ENCODE measurements around the gene USP47. TPM values are rescaled to one million over a fixed set of nuclear protein-coding genes. Genes with fewer than 3 reads are reported as not detected.

USP47 gene, protein sequence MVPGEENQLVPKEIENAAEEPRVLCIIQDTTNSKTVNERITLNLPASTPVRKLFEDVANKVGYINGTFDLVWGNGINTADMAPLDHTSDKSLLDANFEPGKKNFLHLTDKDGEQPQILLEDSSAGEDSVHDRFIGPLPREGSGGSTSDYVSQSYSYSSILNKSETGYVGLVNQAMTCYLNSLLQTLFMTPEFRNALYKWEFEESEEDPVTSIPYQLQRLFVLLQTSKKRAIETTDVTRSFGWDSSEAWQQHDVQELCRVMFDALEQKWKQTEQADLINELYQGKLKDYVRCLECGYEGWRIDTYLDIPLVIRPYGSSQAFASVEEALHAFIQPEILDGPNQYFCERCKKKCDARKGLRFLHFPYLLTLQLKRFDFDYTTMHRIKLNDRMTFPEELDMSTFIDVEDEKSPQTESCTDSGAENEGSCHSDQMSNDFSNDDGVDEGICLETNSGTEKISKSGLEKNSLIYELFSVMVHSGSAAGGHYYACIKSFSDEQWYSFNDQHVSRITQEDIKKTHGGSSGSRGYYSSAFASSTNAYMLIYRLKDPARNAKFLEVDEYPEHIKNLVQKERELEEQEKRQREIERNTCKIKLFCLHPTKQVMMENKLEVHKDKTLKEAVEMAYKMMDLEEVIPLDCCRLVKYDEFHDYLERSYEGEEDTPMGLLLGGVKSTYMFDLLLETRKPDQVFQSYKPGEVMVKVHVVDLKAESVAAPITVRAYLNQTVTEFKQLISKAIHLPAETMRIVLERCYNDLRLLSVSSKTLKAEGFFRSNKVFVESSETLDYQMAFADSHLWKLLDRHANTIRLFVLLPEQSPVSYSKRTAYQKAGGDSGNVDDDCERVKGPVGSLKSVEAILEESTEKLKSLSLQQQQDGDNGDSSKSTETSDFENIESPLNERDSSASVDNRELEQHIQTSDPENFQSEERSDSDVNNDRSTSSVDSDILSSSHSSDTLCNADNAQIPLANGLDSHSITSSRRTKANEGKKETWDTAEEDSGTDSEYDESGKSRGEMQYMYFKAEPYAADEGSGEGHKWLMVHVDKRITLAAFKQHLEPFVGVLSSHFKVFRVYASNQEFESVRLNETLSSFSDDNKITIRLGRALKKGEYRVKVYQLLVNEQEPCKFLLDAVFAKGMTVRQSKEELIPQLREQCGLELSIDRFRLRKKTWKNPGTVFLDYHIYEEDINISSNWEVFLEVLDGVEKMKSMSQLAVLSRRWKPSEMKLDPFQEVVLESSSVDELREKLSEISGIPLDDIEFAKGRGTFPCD (N-terminal part only)
- total RNA-seq, result 100 to 1,000 TPM in 1 of 3 donors, 10 to 100 TPM in 2; 82.9 to 118 (median 100.0) TPM

DNA sequence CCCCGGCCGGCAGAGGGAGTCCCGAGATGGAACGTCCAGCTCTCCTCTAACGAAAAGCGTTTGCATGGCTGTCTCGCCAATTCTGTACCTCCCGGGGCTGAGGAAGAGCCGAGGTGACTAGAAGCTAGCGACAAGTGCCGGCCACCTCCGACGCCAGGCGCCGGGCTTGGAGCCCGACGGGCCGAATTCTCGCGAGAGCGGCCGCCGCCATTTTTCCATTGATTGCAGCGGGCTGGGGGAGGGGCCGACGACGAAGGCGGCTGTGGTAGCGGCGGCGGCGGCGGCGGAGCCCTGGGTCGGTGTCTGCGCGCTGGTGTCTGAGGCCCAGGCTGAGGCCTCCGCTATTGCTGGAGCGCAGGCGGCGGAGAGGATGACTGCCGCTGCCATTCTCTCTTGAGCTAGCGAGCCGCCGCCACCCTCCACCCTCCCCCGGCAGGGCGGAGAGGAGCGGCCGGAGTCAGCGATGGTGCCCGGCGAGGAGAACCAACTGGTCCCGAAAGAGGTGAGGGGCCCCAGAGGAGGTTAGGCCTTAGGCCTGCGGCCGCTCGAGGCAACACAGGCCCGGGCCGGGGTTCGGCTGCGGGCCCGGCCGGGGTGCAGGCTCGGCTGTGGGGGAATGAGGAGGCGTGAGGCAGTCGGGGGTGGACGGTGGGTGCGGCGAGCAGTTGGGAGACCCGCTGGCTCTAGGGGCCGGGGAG is at the start of gene USP47:
USP47 (plus strand) TSS at position 250 of the 698 bp plus-strand sequence; CDS start at position 464, 214 bp downstream.
- DNase-seq (ENCODE audit: low spot score in 2 of 2), result peak; percentile 78 to 92
- TF ChIP-seq POLR2AphosphoS5 (IDR thresholded peaks at IDR 0.05), result peak; percentile 74 to 93 (median 83)
- peak; percentile 82 for TF ChIP-seq POLR2A (IDR thresholded peaks at IDR 0.05)
- TF ChIP-seq, protein P1, sequence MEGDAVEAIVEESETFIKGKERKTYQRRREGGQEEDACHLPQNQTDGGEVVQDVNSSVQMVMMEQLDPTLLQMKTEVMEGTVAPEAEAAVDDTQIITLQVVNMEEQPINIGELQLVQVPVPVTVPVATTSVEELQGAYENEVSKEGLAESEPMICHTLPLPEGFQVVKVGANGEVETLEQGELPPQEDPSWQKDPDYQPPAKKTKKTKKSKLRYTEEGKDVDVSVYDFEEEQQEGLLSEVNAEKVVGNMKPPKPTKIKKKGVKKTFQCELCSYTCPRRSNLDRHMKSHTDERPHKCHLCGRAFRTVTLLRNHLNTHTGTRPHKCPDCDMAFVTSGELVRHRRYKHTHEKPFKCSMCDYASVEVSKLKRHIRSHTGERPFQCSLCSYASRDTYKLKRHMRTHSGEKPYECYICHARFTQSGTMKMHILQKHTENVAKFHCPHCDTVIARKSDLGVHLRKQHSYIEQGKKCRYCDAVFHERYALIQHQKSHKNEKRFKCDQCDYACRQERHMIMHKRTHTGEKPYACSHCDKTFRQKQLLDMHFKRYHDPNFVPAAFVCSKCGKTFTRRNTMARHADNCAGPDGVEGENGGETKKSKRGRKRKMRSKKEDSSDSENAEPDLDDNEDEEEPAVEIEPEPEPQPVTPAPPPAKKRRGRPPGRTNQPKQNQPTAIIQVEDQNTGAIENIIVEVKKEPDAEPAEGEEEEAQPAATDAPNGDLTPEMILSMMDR (IDR thresholded peaks at IDR 0.05), result peak; percentile 43 to 67 (median 44)
- no peaks in the 10 kb centered on the region for H3K27me3 ChIP-seq
- no peaks in the 10 kb centered on the region for H3K36me3 ChIP-seq
- intact Hi-C loops (cut with DNase I; ENCODE audit: low total_unique reads), result no loop called here
- peak within 1 kb of the TSS; percentile 72 to 89 (median 84) for H3K4me3 ChIP-seq
- peak within 1 kb of the TSS; percentile 97 to 100 for H3K27ac ChIP-seq
- H3K9me3 ChIP-seq, result no peaks in the 10 kb centered on the region
- H3K4me1 ChIP-seq, result peaks cover 0 to 24% of the 10 kb centered on the region in 2 donors

DNA sequence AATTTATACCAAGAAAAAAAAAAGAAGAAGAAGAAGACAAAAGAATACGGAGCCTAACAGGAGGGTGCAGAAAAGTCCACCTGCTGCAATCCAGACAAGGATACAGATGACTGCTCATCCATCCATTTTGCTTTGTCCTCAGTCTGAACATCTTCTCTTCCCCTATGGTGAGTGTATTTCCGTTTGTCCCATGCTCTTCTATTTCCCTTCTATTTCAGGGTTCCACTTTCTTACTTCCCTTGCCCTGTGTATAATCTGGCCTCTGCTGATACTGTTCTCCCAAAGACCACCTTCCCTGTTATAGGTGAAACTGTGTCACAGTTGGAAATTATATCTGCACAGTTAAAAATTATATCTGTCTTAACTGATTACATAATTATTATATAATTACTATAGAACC is 48.7 kb upstream of the USP47 start:
- Histone ChIP-seq H3K4me3 (no peak overlapping the region), H3K27me3 (peaks cover 0 to 3% of the 10 kb centered on the region in 2 donors), H3K36me3 (no peaks in the 10 kb centered on the region), H3K4me1 (no peaks in the 10 kb centered on the region), H3K27ac (no peak overlapping the region), H3K9me3 (no peaks in the 10 kb centered on the region)
- intact Hi-C loops (cut with DNase I; ENCODE audit: low total_unique reads), result no loop called here
- TF ChIP-seq, protein P1 (IDR thresholded peaks at IDR 0.05), result no peak
- TF ChIP-seq POLR2A (IDR thresholded peaks at IDR 0.05), result no peak
- TF ChIP-seq POLR2AphosphoS5 (IDR thresholded peaks at IDR 0.05), result no peak
- DNase-seq (ENCODE audit: low spot score in 2 of 2), result no peak

DNA sequence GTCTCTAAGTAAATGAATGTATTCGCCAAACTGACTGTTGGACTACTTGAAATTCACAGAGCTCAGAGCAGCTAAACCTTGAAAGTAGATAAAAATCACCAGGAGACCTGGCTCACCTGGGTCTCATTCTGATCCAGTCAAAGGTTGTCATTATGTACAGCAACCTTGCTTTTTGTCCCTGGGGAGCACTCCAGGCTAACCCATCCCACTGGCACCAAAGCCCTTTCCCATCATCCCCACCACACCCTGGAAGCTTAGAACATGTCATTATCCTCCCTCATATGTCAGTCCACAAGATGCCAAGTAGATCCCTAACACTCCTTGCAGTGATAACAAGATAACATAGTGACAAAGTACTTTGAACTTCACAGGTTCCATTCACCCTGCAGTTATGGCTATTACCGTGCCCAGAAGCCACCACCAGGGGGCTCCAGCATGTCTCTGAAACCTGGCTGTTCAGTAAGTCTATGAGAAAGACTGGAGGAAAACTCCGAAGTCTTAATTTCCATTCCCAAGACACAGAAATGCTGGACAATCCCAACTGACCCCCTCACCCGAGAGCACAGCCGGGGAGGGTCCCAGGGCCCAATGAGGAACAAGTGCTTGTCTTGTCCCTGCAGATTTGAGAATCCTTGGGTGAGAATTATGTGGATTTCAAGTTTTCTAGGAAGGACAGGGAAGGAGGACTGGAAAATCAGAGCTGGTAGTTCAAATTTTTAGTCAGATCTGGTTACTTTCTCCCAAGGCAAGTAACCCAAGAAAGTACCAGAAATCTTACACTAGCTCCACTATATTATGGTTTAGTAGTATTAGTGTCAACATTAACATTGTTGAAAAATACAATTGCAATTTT is 43.0 kb upstream of the USP47 start:
- Histone ChIP-seq H3K36me3 (no peaks in the 10 kb centered on the region), H3K4me3 (no peak overlapping the region), H3K27me3 (peaks cover 0 to 3% of the 10 kb centered on the region in 2 donors), H3K4me1 (no peaks in the 10 kb centered on the region), H3K27ac (no peak overlapping the region), H3K9me3 (no peaks in the 10 kb centered on the region)
- TF ChIP-seq POLR2A (IDR thresholded peaks at IDR 0.05) (no peak), POLR2AphosphoS5 (IDR thresholded peaks at IDR 0.05) (peak in 1 of 3 donors; percentile 17)
- TF ChIP-seq, protein P1 (IDR thresholded peaks at IDR 0.05), result peak; percentile 83 to 85 (median 84)
- intact Hi-C loops (cut with DNase I; ENCODE audit: low total_unique reads), result no loop called here
- peak; percentile 74 to 83 for DNase-seq (ENCODE audit: low spot score in 2 of 2)

DNA sequence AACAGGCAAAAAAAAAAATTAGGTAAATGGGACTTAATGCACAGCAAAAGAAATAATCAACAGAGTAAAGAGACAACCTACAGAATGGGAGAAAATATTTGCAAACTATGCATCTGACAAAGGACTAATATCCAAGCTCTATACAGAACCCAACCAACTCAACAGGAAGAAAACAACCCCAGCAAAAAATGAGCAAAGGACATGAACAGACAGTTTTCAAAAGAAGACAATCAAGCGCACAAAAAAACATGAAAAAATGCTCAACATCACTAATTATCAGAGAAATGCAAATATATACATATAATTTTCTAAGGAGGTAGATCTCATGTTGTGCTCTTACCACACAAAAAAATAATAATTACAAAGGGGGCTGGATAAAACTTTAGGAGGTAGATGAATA is 36.5 kb upstream of the USP47 start:
- TF ChIP-seq POLR2AphosphoS5 (IDR thresholded peaks at IDR 0.05), result no peak
- TF ChIP-seq, protein P1 (IDR thresholded peaks at IDR 0.05), result no peak
- TF ChIP-seq POLR2A (IDR thresholded peaks at IDR 0.05), result no peak
- Histone ChIP-seq H3K4me1 (no peaks in the 10 kb centered on the region), H3K27me3 (no peaks in the 10 kb centered on the region), H3K36me3 (no peaks in the 10 kb centered on the region), H3K4me3 (no peak overlapping the region), H3K9me3 (no peaks in the 10 kb centered on the region), H3K27ac (no peak overlapping the region)
- intact Hi-C loops (cut with DNase I; ENCODE audit: low total_unique reads), result loop anchor here (10.0 kb wide), 2 partner anchors 350 to 730 kb away; no protein-coding TSS in a partner anchor
- DNase-seq (ENCODE audit: low spot score in 2 of 2), result no peak
